Psoas muscle (tissue), 8 donors: ENCODE measurements around the gene COL8A1. TPM values are rescaled to one million over a fixed set of nuclear protein-coding genes. Genes with fewer than 3 reads are reported as not detected.

Experiments used
- ATAC-seq, 4 donors: fragments of 200-7000 bp; cut with Tn5 transposase; one replicate each; pipeline ENCODE4 v1.9.1; 2020; ENCODE audit warnings: moderate library complexity in 3 of 4, mild to moderate bottlenecking in 2 of 4
- DNase-seq, 2 donors: peaks; one replicate each; pipeline ENCODE4 v3.0.0-alpha.2; 2020
- H3K27ac ChIP-seq: fragments of 200-600 bp; one replicate; pipeline ENCODE4 v1.8.0; 2022
- H3K27me3 ChIP-seq, 3 donors: fragments of 200-600 bp in 1 of 3; one replicate each; pipeline versions ENCODE4 v1.6.1 to v1.8.0; 2013 to 2022; ENCODE audit warnings: low read length in 2 of 3, mild to moderate bottlenecking in 2 of 3, moderate library complexity in 1 of 3; ENCODE audit not compliant: insufficient read depth in 3 of 3
- H3K36me3 ChIP-seq, 2 donors: fragments of 200-600 bp in 1 of 2; one replicate each; pipeline versions ENCODE4 v1.6.1 to v1.8.0; 2013 to 2022; ENCODE audit warnings: low read depth in 1 of 2, mild to moderate bottlenecking in 1 of 2, moderate library complexity in 1 of 2; ENCODE audit not compliant: insufficient read depth in 1 of 2
- H3K4me1 ChIP-seq: fragments of 200-600 bp; one replicate; pipeline ENCODE4 v1.8.0; 2022
- H3K4me3 ChIP-seq: fragments of 200-600 bp; one replicate; pipeline ENCODE4 v1.8.0; 2022; ENCODE audit warnings: mild to moderate bottlenecking
- H3K9me3 ChIP-seq: fragments of 200-600 bp; one replicate; pipeline ENCODE4 v1.8.0; 2022
- WGBS, 3 donors: extraction: QIAGEN DNeasy Blood & Tissue Kit; methylation state at CpG; one replicate each; pipeline versions ENCODE4 v1.1.6 to v1.1.7; 2013; 5-methylcytosine and 5-hydroxymethylcytosine counted together
- intact Hi-C, 2 donors: fragments of 100-400 bp; cut with DNase I; formaldehyde crosslinking; loops; one replicate each; pipeline versions ENCODE4 v1.11.0 to v1.14.2; 2022
- polyA plus RNA-seq, 3 donors: library from polyadenylated mRNA; stranded (reverse); fragments of 200-250 nt; gene quantifications; one replicate each; pipeline ENCODE4 v1.2.3, GENCODE V29; 2013
- total RNA-seq, 4 donors: library from RNA; stranded (reverse); fragmentation: NEBNext Ultra II Directional in 2 of 4; extraction: Animal tissue kit (Norgen Biotek cat#: 25700) in 2 of 4; gene quantifications; one replicate each; pipeline versions ENCODE4 v1.2.1 to v1.2.4, GENCODE V29; 2021 to 2023
- TF ChIP-seq, protein P1 (sequence below): fragments of 200-600 bp; IDR thresholded peaks from one replicate; pipeline ENCODE4 v1.8.0; 2022; ENCODE audit warnings: antibody characterized with exemption
- donor health status: healthy with polysubstance abuse.
- donor health status: DM: no; HTN: no; CAD: no; lungs with moderate emphysema.
- donor health status: Bipolar disorder and iron deficiency.
- donor health status: healthy.
- donor health status: DM: yes; HTN: yes; CAD: no.
- donor health status: DM: no; HTN: no; CAD: no.
- donor health status: DM: no; HTN: no; CAD: no.
- donor health status: DM: yes; HTN: yes; CAD: no.

Gene COL8A1
- total and polyA plus RNA-seq, 7 donors, result 1.2 to 11.3 (median 2.3) TPM

DNA sequence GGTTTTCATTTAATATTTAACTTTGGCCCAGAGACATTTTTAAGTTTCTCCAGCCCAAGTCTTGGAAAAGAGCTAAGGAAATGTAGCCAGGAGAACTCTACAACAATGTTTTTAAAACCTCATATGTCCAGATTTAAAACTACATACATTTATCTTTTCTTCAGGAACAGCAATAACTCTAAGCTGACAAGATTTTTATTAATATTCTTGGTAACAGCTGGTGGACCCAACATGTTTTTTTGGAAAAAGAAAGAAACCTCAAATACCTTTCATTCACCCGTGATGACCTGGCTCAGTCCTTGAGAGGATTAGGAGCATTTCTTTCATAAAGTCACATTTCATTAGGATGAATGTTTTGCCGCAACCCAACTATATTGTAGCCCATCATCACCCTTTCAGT is 128.9 kb downstream of the COL8A1 start:
- Histone ChIP-seq H3K36me3 (no peaks in the 10 kb centered on the region), H3K27ac (no peak overlapping the region), H3K9me3 (no peaks in the 10 kb centered on the region), H3K4me3 (no peak overlapping the region), H3K4me1 (peaks cover 8% of the 10 kb centered on the region), H3K27me3 (no peaks in the 10 kb centered on the region)
- TF ChIP-seq, protein P1, sequence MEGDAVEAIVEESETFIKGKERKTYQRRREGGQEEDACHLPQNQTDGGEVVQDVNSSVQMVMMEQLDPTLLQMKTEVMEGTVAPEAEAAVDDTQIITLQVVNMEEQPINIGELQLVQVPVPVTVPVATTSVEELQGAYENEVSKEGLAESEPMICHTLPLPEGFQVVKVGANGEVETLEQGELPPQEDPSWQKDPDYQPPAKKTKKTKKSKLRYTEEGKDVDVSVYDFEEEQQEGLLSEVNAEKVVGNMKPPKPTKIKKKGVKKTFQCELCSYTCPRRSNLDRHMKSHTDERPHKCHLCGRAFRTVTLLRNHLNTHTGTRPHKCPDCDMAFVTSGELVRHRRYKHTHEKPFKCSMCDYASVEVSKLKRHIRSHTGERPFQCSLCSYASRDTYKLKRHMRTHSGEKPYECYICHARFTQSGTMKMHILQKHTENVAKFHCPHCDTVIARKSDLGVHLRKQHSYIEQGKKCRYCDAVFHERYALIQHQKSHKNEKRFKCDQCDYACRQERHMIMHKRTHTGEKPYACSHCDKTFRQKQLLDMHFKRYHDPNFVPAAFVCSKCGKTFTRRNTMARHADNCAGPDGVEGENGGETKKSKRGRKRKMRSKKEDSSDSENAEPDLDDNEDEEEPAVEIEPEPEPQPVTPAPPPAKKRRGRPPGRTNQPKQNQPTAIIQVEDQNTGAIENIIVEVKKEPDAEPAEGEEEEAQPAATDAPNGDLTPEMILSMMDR, result no peak
- 71 to 72% (median 71%) methylated on average over 2 of the region's 2 CpGs for WGBS, 3 donors
- intact Hi-C loops, result no loop called here
- DNase-seq (no peak), ATAC-seq (no peak)

DNA sequence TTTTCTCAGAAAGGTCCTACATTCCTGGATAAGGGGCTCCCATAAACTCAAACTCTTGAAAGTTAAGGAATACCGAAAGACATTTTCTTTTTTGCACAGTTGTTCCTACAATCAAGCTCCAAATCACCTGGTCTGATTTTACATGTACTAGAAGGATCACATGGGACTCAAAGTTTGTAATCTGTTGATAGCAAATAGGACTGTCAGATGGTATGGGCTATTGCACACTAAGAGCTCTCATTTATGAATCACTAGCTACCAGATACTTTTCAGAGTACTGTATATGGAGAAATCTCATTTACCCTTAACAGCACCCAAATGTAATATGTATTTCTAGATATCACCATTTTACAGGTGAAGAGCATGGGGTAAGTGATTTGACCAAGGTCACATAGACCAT is 129.7 kb downstream of the COL8A1 start:
- Histone ChIP-seq H3K36me3 (no peaks in the 10 kb centered on the region), H3K9me3 (no peaks in the 10 kb centered on the region), H3K27ac (no peak overlapping the region), H3K27me3 (no peaks in the 10 kb centered on the region), H3K4me1 (peaks cover 2% of the 10 kb centered on the region), H3K4me3 (no peak overlapping the region)
- ATAC-seq (no peak), DNase-seq (no peak)
- intact Hi-C loops, result no loop called here
- 97 to 100% (median 99%) methylated on average over 1 of the region's 1 CpG for WGBS, 3 donors
- TF ChIP-seq, protein P1, result no peak

DNA sequence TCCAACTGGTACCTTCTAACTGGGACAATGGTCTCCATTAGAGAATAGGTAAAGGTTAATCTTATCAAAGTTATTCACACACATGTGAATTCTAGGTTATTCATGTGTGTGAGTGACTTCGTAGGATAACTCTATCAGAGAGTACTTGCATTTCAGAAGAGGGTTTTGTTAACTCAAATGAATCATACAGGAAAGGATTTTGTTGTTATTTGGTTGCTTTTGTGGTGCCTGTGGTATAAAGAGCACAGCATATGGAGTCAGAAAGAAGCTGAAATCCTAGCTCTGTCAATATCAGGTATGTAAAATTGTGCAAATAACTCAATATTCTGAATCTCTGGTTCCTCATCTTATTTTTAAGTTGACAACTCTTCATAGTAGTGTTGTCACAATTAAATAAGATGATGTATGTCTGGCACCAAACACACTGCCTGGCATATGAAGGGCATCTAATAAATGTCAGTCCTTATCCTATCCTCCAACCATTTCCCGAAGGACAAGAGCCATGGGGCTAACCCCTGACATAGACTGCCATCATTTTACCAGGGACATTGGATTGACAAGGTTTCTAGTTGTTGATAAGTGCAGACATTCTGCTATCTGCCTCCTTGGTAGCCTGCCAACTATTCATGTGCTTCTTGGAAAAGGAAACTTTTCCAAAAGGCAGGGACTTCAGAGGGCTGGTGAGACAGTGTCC is 130.6 kb downstream of the COL8A1 start:
- Histone ChIP-seq H3K9me3 (no peaks in the 10 kb centered on the region), H3K4me1 (no peaks in the 10 kb centered on the region), H3K36me3 (no peaks in the 10 kb centered on the region), H3K27me3 (no peaks in the 10 kb centered on the region), H3K4me3 (no peak overlapping the region), H3K27ac (no peak overlapping the region)
- DNase-seq (no peak), ATAC-seq (no peak)
- intact Hi-C loops, result no loop called here
- WGBS, 3 donors, result 66 to 94% (median 88%) methylated on average over 2 of the region's 2 CpGs
- TF ChIP-seq, protein P1, result no peak

DNA sequence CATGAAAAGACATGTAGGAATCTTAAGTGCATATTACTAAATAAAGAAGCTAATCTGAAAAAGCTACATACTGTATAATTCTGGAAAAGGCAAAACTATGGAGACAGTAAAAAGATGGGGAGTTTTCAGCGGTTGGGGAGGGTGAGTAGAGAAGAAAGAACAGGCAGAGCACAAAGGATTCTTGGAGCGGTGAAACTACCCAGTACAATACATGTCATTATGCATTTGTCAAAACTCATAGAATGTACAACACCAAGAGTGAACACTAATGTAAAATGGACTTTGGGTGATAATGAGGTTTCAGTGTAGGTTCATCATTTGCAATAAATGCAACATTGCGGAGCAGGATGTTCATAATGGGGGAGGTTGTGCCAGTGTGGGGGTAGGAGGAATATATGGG is 133.8 kb downstream of the COL8A1 start:
- Histone ChIP-seq H3K36me3 (no peaks in the 10 kb centered on the region), H3K27me3 (no peaks in the 10 kb centered on the region), H3K9me3 (no peaks in the 10 kb centered on the region), H3K27ac (no peak overlapping the region), H3K4me1 (no peaks in the 10 kb centered on the region), H3K4me3 (no peak overlapping the region)
- intact Hi-C loops, result no loop called here
- TF ChIP-seq, protein P1, result no peak
- no peak for DNase-seq
- no peak for ATAC-seq
- WGBS, 3 donors, result 94 to 96% (median 95%) methylated on average over 3 of the region's 3 CpGs

DNA sequence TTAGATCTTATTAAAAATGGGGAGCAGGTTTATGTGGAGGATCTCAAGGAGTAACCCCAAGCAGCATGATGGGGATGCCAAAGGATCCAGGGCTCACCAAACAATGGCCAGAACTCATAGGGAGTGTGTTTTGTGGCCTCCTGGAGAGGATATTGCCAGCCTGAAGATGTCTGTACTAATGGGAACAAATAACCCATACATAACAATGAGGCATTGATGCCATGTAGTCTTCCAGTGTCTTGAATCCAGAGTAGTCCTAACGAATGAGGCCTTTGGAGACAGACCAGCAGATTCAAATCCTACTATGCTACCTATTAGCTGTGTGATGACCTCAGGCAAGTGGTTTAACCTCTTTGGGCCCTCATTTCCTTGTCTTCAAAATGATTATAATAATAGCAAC is 134.3 kb downstream of the COL8A1 start:
- Histone ChIP-seq H3K27me3 (no peaks in the 10 kb centered on the region), H3K9me3 (no peaks in the 10 kb centered on the region), H3K4me1 (no peaks in the 10 kb centered on the region), H3K27ac (no peak overlapping the region), H3K4me3 (no peak overlapping the region), H3K36me3 (no peaks in the 10 kb centered on the region)
- intact Hi-C loops, result no loop called here
- no peak for ATAC-seq
- DNase-seq, result no peak
- TF ChIP-seq, protein P1, result no peak
- WGBS, 3 donors, result 62 to 82% (median 67%) methylated on average over 1 of the region's 1 CpG
